Lower leg skin (tissue), 3 donors: Measurements from ENCODE around the gene C2orf72.

ENCODE experiments used
- CTCF ChIP-seq, 3 donors: fragments of 450-650 bp; IDR thresholded peaks; one replicate each; pipeline ENCODE4 v1.5.1; 2016; ENCODE audit warnings: antibody characterized with exemption in 3 of 3, mild to moderate bottlenecking in 3 of 3, moderate library complexity in 2 of 3
- POLR2A ChIP-seq, 2 donors: fragments of 450-650 bp; IDR thresholded peaks; one replicate each; pipeline ENCODE4 v1.6.1; 2016 to 2017; ENCODE audit warnings: antibody characterized with exemption in 2 of 2, mild to moderate bottlenecking in 1 of 2, moderate library complexity in 1 of 2

- TF ChIP-seq POLR2A (IDR thresholded peaks at IDR 0.05) = no peak
- no peak for TF ChIP-seq CTCF (IDR thresholded peaks at IDR 0.05)
Observed at GRCh38 chr2:231093933-231094332, 56.6 kb downstream of the C2orf72 start.
